ENCODE data around the gene ZNFX1. TPM values are rescaled to one million over a fixed set of nuclear protein-coding genes. Genes with fewer than 3 reads are reported as not detected.

The ZNFX1 gene
- total and polyA plus RNA-seq, 9 of the 15 experiments (the other 6 are each of a cell fraction or from before 2014, with no cell fraction given), result 3.8 to 13.8 (median 10.3) TPM

- TF ChIP-seq HDAC8 (tag; IDR thresholded peaks at IDR 0.05) (no peak), ZBTB34 (CRISPR knock-in tag; IDR thresholded peaks at IDR 0.05) (no peak), TEAD2 (tag; IDR thresholded peaks at IDR 0.05) (no peak), MCM2 (IDR thresholded peaks at IDR 0.05; ENCODE audit: low read depth) (no peak), CSDE1 (IDR thresholded peaks at IDR 0.05) (no peak), MITF (IDR thresholded peaks at IDR 0.05) (no peak), JUND (IDR thresholded peaks at IDR 0.05; ENCODE audit: borderline replicate concordance, low read depth, low read length) (no peak), JUND (tag; IDR thresholded peaks at IDR 0.05; ENCODE audit: borderline replicate concordance, low read depth, low read length) (0 out of 3 replicates have a peak, but pooled peaks have one; percentile 64), FOXA3 (CRISPR knock-in tag; conservative IDR thresholded peaks at IDR 0.05 in 1 of 2, IDR thresholded peaks at IDR 0.05 in 1 of 2) (no peak), THAP12 (CRISPR knock-in tag; IDR thresholded peaks at IDR 0.05) (no peak), MXD1 (CRISPR knock-in tag; IDR thresholded peaks at IDR 0.05; ENCODE audit: borderline replicate concordance, poor library complexity, severe bottlenecking) (no peak), HLTF (IDR thresholded peaks at IDR 0.05) (no peak), ZNF174 (CRISPR knock-in tag; IDR thresholded peaks at IDR 0.05) (no peak), CBX1 (IDR thresholded peaks at IDR 0.05; ENCODE audit: low read depth) (no peak; the same call in 1 of the 2 replicates), IRF9 (tag; IDR thresholded peaks at IDR 0.05) (0 out of 2 replicates have a peak, but pooled peaks have one; percentile 35), ARID2 (IDR thresholded peaks at IDR 0.05) (no peak), NEUROD1 (IDR thresholded peaks at IDR 0.05; ENCODE audit: borderline replicate concordance, low read depth, low read length, partially characterized antibody) (no peak), ZNF3 (CRISPR knock-in tag; IDR thresholded peaks at IDR 0.05) (no peak), ZNF280A (IDR thresholded peaks at IDR 0.05; ENCODE audit: low read depth, partially characterized antibody) (no peak)
Measured at GRCh38 chr20:49278818-49279676, 1.2 kb upstream of the ZNFX1 start (continued).
